Thoracic aorta (tissue), 2 donors: ENCODE data around the gene FEZF2. TPM values are rescaled to one million over a fixed set of nuclear protein-coding genes. Genes with fewer than 3 reads are reported as not detected.

Experiments used
- ATAC-seq: fragments of 150-250 bp; one replicate; pipeline ENCODE4 v1.8.0; 2017; ENCODE audit warnings: low read depth; ENCODE audit not compliant: insufficient number of reproducible peaks, low FRiP score
- DNase-seq: peaks from one replicate; pipeline ENCODE4 v3.0.0-alpha.2; 2020; ENCODE audit warnings: low spot score
- H3K27ac ChIP-seq, 2 donors: fragments of 200-600 bp; sonication (generic); 1 replicate in 1 of 2; 2 replicates in 1 of 2; pipeline ENCODE4 v1.5.1; 2016; ENCODE audit warnings: mild to moderate bottlenecking in 2 of 2, moderate library complexity in 2 of 2
- H3K27me3 ChIP-seq: fragments of 200-600 bp; sonication (generic); replicated peaks from 2 replicates; pipeline ENCODE4 v1.6.0; 2016; ENCODE audit warnings: mild to moderate bottlenecking; ENCODE audit not compliant: insufficient read depth
- H3K36me3 ChIP-seq: fragments of 200-600 bp; sonication (generic); one replicate; pipeline ENCODE4 v1.5.1; 2016
- H3K4me1 ChIP-seq, 2 donors: fragments of 200-600 bp; sonication (generic); 1 replicate in 1 of 2; 2 replicates in 1 of 2; pipeline versions ENCODE4 v1.5.1 to v1.6.0; 2016; ENCODE audit warnings: low read depth in 2 of 2, mild to moderate bottlenecking in 1 of 2; ENCODE audit not compliant: control insufficient read depth in 1 of 2
- H3K4me3 ChIP-seq: fragments of 200-600 bp; sonication (generic); 2 replicates; pipeline ENCODE4 v1.5.1; 2016; ENCODE audit warnings: mild to moderate bottlenecking
- H3K9me3 ChIP-seq: fragments of 200-600 bp; sonication (generic); 2 replicates; pipeline ENCODE4 v1.5.1; 2016
- total RNA-seq, 2 donors: library from RNA; depleted of rRNA; stranded (reverse); fragments of >200 nt; gene quantifications; one replicate each; pipeline versions ENCODE4 v1.1.0 to v1.2.3, GENCODE V29; 2016
- TF ChIP-seq, protein P1 (sequence below): fragments of 200-600 bp; sonication (generic); IDR thresholded peaks from one replicate; pipeline ENCODE4 v1.5.1; 2019; ENCODE audit warnings: antibody characterized with exemption

FEZF2 gene
- total RNA-seq, 2 donors from 2014 or later = not detected

DNA sequence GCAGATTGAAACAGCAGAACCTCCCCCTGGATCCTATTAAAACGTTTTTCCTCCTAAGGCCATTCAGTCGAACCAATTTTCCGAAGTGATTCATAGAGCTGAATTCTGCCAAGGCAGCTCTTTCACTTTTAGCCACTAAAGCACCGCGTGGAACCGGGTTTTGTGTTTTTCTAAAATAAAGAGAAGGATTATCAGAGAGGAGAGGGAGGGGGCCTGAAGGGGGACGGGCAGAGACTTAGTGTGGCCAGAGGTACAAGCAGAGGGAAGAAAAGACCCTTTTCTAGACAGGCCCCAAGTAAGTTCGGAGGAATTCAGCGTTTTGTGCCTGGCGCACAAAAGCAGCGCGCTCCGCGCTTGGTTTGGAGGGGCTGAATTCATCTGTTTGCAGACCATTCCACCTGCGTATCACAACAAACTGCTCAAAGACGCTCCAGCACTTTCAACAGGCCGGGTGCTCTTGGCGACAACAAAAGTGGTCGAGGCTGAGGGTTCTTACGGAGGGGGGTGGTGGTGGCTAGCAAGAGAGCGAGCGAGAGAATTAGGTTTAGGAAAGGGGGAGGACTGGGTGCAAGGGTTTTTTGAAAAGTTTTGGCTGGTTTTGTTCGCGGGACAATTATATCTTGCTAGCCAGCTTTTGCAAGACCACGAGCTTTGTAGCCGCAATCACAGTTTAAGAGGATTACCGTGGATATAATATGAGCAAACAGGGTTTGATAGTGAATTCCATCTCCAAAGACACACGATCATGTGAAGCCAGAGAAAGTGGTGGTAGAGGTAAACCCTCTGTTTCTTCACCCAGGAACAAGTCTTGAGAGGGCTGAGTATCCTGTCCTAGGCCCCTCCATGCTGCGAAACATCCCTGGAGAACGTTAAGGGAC is 1.2 kb upstream of the FEZF2 start:
- DNase-seq (no peak), ATAC-seq (no peak)
- Histone ChIP-seq H3K9me3 (no peaks in the 10 kb centered on the region), H3K4me3 (peak overlapping the region; percentile 65), H3K27ac (no peak overlapping the region), H3K27me3 (peaks cover 29% of the 10 kb centered on the region), H3K4me1 (peaks cover 13 to 58% of the 10 kb centered on the region in 2 donors), H3K36me3 (no peaks in the 10 kb centered on the region)
- TF ChIP-seq, protein P1, sequence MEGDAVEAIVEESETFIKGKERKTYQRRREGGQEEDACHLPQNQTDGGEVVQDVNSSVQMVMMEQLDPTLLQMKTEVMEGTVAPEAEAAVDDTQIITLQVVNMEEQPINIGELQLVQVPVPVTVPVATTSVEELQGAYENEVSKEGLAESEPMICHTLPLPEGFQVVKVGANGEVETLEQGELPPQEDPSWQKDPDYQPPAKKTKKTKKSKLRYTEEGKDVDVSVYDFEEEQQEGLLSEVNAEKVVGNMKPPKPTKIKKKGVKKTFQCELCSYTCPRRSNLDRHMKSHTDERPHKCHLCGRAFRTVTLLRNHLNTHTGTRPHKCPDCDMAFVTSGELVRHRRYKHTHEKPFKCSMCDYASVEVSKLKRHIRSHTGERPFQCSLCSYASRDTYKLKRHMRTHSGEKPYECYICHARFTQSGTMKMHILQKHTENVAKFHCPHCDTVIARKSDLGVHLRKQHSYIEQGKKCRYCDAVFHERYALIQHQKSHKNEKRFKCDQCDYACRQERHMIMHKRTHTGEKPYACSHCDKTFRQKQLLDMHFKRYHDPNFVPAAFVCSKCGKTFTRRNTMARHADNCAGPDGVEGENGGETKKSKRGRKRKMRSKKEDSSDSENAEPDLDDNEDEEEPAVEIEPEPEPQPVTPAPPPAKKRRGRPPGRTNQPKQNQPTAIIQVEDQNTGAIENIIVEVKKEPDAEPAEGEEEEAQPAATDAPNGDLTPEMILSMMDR = no peak

DNA sequence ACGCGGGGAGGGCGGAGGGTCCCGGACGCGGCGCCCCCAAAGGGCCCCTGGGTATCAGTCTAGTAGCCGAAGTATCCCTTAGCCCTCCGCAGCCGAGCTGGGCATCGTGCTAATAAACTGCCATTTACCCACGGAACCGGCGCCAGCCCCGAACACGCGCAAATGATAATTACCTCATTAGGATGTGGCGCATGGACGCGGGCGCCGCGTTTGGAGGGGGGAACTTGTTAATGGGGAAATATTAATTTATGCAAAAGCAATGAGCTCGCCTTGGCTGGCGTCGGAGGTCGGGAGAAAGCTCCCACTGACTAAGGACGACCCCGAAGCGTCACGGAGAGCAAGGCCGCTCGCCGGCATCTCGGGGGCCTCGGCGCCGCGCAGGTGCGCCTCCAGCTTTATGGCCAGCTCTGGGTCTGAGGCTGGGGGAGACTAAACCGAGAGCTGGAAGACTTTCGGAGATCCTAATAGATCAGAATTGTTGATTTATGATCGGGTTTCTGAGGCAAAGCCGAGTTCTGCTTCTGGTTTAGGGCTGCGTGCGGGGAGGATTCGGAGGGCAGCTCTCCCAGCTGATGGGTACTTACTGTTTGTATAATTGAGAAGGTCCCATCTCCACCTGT is 474 bp upstream of the FEZF2 start:
- TF ChIP-seq, protein P1 = no peak
- H3K4me1 ChIP-seq = peaks cover 19 to 66% of the 10 kb centered on the region in 2 donors
- DNase-seq = no peak
- no peak overlapping the region for H3K27ac ChIP-seq
- H3K27me3 ChIP-seq = peaks cover 37% of the 10 kb centered on the region
- no peaks in the 10 kb centered on the region for H3K9me3 ChIP-seq
- peak overlapping the region; percentile 65 for H3K4me3 ChIP-seq
- H3K36me3 ChIP-seq = no peaks in the 10 kb centered on the region
- no peak for ATAC-seq

DNA sequence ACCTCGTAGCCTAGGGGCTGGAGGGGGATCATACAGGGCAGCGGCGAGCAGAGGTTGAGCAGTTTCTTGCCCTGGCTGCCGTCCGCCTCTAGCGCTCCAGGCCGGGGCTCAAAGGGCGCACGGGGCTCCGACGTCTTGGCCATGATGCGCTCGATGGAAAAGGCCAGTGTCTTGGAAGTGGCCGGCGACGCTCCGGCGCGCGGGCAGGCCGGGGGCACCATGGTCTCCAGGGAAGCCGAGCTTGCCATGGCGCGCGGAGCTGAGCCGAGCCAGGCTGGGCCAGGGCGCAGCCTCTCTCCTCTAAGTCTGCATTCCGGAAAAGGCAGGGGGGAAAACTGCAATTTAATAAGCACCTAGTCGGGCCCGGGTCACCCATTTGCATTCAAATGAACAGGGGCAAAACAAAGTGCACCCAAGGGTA is 719 bp downstream of the FEZF2 start:
- Histone ChIP-seq H3K4me3 (peak overlapping the region; percentile 27), H3K27me3 (peaks cover 41% of the 10 kb centered on the region), H3K27ac (no peak overlapping the region), H3K4me1 (peaks cover 18 to 70% of the 10 kb centered on the region in 2 donors), H3K36me3 (no peaks in the 10 kb centered on the region), H3K9me3 (no peaks in the 10 kb centered on the region)
- ATAC-seq (no peak), DNase-seq (no peak)
- TF ChIP-seq, protein P1 = no peak

DNA sequence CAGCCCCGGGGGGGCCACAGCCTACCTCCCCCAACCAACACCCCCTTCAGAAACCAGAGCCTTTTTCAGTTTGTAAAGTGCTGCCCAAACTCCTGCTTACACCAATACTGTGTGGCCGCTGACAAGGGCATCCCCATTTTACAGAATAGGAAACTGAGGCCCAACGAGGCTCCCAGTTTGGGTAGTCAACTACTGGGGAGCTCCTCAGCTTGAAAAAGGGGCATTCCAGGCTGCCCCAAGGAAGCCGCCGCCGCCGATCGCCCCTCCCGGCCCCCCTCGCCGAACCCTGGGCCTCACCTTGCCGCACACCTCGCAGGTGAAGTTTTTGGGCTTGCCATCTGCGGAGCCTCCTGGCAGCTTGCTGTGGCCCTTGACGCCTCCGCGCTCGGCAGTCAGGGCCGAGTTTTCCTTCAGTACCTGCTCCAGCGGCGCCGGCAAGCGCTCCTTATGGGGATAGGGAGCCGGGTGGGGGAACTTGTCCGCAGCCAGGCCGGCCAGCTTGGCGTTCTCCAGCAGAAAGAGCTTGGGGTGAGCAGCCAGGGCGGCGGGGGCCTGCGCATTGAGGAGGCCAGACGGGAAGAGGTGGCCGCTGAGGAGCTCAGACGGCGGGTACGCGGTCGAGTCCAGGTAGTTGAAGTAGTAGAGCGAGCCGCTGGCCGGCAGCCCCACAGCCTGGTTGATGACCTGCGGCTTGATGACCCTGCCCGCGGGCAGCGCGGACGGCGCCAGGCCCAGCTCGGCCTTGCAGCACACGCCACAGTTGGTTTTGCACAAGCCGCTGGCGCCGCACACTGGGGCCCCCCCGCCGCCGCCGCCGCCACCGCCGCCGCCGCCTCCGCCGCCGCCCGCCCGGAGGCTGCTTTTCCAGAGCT is 1.4 kb downstream of the FEZF2 start:
- H3K36me3 ChIP-seq = no peaks in the 10 kb centered on the region
- peaks cover 44% of the 10 kb centered on the region for H3K27me3 ChIP-seq
- DNase-seq (no peak), ATAC-seq (no peak)
- no peaks in the 10 kb centered on the region for H3K9me3 ChIP-seq
- TF ChIP-seq, protein P1 = no peak
- peaks cover 18 to 70% of the 10 kb centered on the region in 2 donors for H3K4me1 ChIP-seq
- H3K27ac ChIP-seq = no peak overlapping the region
- H3K4me3 ChIP-seq = peak overlapping the region; percentile 27
